Heart right ventricle (tissue), 16 donors: ENCODE results near the gene USP20. TPM values are rescaled to one million over a fixed set of nuclear protein-coding genes. Genes with fewer than 3 reads are reported as not detected.
A peak's percentile ranks its signal among the peaks of the same experiment; 100 is the strongest.

Experiments
- ATAC-seq, 8 donors: fragments of 200-7000 bp; cut with Tn5 transposase; one replicate each; pipeline ENCODE4 v1.9.1; 2020; ENCODE audit warnings: mild to moderate bottlenecking in 8 of 8, moderate library complexity in 8 of 8, moderate number of reproducible peaks in 1 of 8
- DNase-seq, 2 donors: peaks; one replicate each; pipeline ENCODE4 v3.0.0-alpha.2; 2020
- H3K27ac ChIP-seq, 10 donors: fragments of 200-600 bp; sonication (generic) in 2 of 10; one replicate each; pipeline versions ENCODE4 v1.5.0 to v1.8.0; 2020 to 2022; ENCODE audit warnings: mild to moderate bottlenecking in 3 of 10
- H3K27me3 ChIP-seq, 7 donors: fragments of 200-600 bp; one replicate each; pipeline ENCODE4 v1.8.0; 2021 to 2022; ENCODE audit warnings: mild to moderate bottlenecking in 2 of 7
- H3K36me3 ChIP-seq, 9 donors: fragments of 200-600 bp; sonication (generic) in 1 of 9; one replicate each; pipeline versions ENCODE4 v1.5.0 to v1.8.0; 2020 to 2022; ENCODE audit warnings: mild to moderate bottlenecking in 2 of 9
- H3K4me1 ChIP-seq, 9 donors: fragments of 200-600 bp; sonication (generic) in 1 of 9; one replicate each; pipeline versions ENCODE4 v1.5.0 to v1.8.0; 2020 to 2022; ENCODE audit warnings: mild to moderate bottlenecking in 4 of 9
- H3K4me3 ChIP-seq, 10 donors: fragments of 200-600 bp; sonication (generic) in 2 of 10; one replicate each; pipeline versions ENCODE4 v1.5.0 to v1.8.0; 2020 to 2022; ENCODE audit warnings: mild to moderate bottlenecking in 7 of 10, moderate library complexity in 2 of 10
- H3K9me3 ChIP-seq, 11 donors: fragments of 200-600 bp in 10 of 11; sonication (generic) in 2 of 11; one replicate each; pipeline versions ENCODE4 v1.5.0 to v1.8.0; 2013 to 2022; ENCODE audit warnings: mild to moderate bottlenecking in 2 of 11, control low read depth in 1 of 11, moderate library complexity in 1 of 11
- CTCF ChIP-seq, 9 donors: fragments of 200-600 bp; sonication (generic) in 2 of 9; IDR thresholded peaks; one replicate each; pipeline versions ENCODE4 v1.5.0 to v1.8.0; 2021 to 2022; ENCODE audit warnings: antibody characterized with exemption in 9 of 9, mild to moderate bottlenecking in 5 of 9, moderate library complexity in 1 of 9
- WGBS, 2 donors: extraction: QIAGEN DNeasy Blood & Tissue Kit; methylation state at CpG; one replicate each; pipeline ENCODE4 v1.1.7; 2013; ENCODE audit warnings: inconsistent platforms in 1 of 2; 5-methylcytosine and 5-hydroxymethylcytosine counted together
- intact Hi-C, 10 donors: fragments of 100-400 bp; cut with DNase I; formaldehyde crosslinking; loops; one replicate each; pipeline versions ENCODE4 v1.11.1 to v1.14.2; 2022
- polyA plus RNA-seq, 2 donors: library from polyadenylated mRNA; stranded (reverse); fragments of 200-250 nt; gene quantifications; one replicate each; pipeline ENCODE4 v1.2.3, GENCODE V29; 2013
- total RNA-seq, 10 donors: library from RNA; stranded (reverse); fragmentation: NEBNext Ultra II Directional in 3 of 10; extraction: Animal tissue kit (Norgen Biotek cat#: 25700) in 3 of 10; gene quantifications; one replicate each; pipeline versions ENCODE4 v1.2.1 to v1.2.4, GENCODE V29; 2021 to 2023
- donor health status: Arrhythmogenic right ventricular cardiomyopathy.
- donor health status: ischemic (EF 13 %, LVEDD 7.1; RV severe dilation, severe dysfunction).
- donor health status: healthy with polysubstance abuse.
- donor health status: DM: no; HTN: yes; CAD: no.
- donor health status: DM: no; HTN: no; CAD: no.
- donor health status: ischemic (EF 25% LVEDD 6.9; RV normal size, moderate dysfunction).
- donor health status: ischemic (EF 25% LVEDD 5.7; RV mildly dilated, moderate dysfunction).
- donor health status: healthy.
- donor health status: DM: yes; HTN: yes; CAD: no.
- donor health status: Ischemic cardiomyopathy.
- donor health status: ischemic (EF 35%, LVEDD 5.7; RV mildly dilated, moderate dysfunction).
- donor health status: nonischemic (EF 11% LVEDD 7.7; RV severe dilation, severe dysfunction).
- donor health status: DM: yes; HTN: yes; CAD: no.
- donor health status: PGD.
- donor health status: ischemic (EF 29% LVEDD 5.4; RV normal size, mild dysfunction).
- donor health status: nonischemic (EF 23%, LVEDD 6.1; RV moderate dilation, normal function).

Gene USP20
- total and polyA plus RNA-seq, 12 donors: 10.9 to 16.8 (median 12.5) TPM

GRCh38 chr9:129841071-129841470 lies 5.8 kb downstream of the USP20 start:
- H3K4me1 ChIP-seq: peaks cover 0 to 29% (median 9%) of the 10 kb centered on the region in 9 donors
- H3K36me3 ChIP-seq: peaks cover 0 to 13% (median 0%) of the 10 kb centered on the region in 9 donors
- intact Hi-C loops: no loop called here
- 60 to 63% methylated on average over 4 of the region's 4 CpGs for WGBS, 2 donors
- no peaks in the 10 kb centered on the region for H3K9me3 ChIP-seq
- TF ChIP-seq CTCF (IDR thresholded peaks at IDR 0.05): no peak
- no peak for ATAC-seq
- no peaks in the 10 kb centered on the region for H3K27me3 ChIP-seq
- H3K27ac ChIP-seq: no peak overlapping the region
- no peak for DNase-seq
- H3K4me3 ChIP-seq: no peak overlapping the region

- intact Hi-C loops: no loop called here
- H3K36me3 ChIP-seq: peaks cover 0 to 22% (median 0%) of the 10 kb centered on the region in 9 donors
- WGBS, 2 donors: 64 to 75% methylated on average over 2 of the region's 2 CpGs
- no peaks in the 10 kb centered on the region for H3K27me3 ChIP-seq
- H3K4me3 ChIP-seq: no peak overlapping the region
- H3K4me1 ChIP-seq: peaks cover 0 to 14% (median 0%) of the 10 kb centered on the region in 9 donors
- no peaks in the 10 kb centered on the region for H3K9me3 ChIP-seq
- no peak for ATAC-seq
- no peak overlapping the region for H3K27ac ChIP-seq
- DNase-seq: no peak
- TF ChIP-seq CTCF (IDR thresholded peaks at IDR 0.05): no peak
These were observed 10.1 kb downstream of the USP20 start for GRCh38 chr9:129845373-129845772.

GRCh38 chr9:129848712-129849441 lies 13.6 kb downstream of the USP20 start:
- Histone ChIP-seq H3K9me3 (no peaks in the 10 kb centered on the region), H3K27ac (no peak overlapping the region), H3K4me3 (no peak overlapping the region), H3K4me1 (peaks cover 0 to 14% (median 0%) of the 10 kb centered on the region in 9 donors), H3K27me3 (no peaks in the 10 kb centered on the region), H3K36me3 (peaks cover 0 to 49% (median 16%) of the 10 kb centered on the region in 9 donors)
- intact Hi-C loops: no loop called here
- ATAC-seq (peak in 1 of 8 donors; percentile 55), DNase-seq (no peak)
- no peak for TF ChIP-seq CTCF (IDR thresholded peaks at IDR 0.05)
- 70 to 76% methylated on average over 4 of the region's 4 CpGs for WGBS, 2 donors

- Histone ChIP-seq H3K9me3 (no peaks in the 10 kb centered on the region), H3K4me3 (no peak overlapping the region), H3K27me3 (no peaks in the 10 kb centered on the region), H3K4me1 (peaks cover 0 to 14% (median 0%) of the 10 kb centered on the region in 9 donors), H3K36me3 (peaks cover 0 to 59% (median 19%) of the 10 kb centered on the region in 9 donors), H3K27ac (no peak overlapping the region)
- no peak for TF ChIP-seq CTCF (IDR thresholded peaks at IDR 0.05)
- intact Hi-C loops: no loop called here
- DNase-seq (no peak), ATAC-seq (no peak)
- WGBS, 2 donors: 68 to 79% methylated on average over 6 of the region's 6 CpGs
These were observed 14.6 kb downstream of the USP20 start for GRCh38 chr9:129849901-129850300.
